BLaER1 treated with 17β-estradiol and CSF1 and Interleukin-3, amounts not matched to agents 10 nM and 100 nM (cell line): Measurements from ENCODE around the gene AZGP1.
A peak's percentile ranks its signal among the peaks of the same experiment; 100 is the strongest.

Experiments
- H3K27ac ChIP-seq, 11 experiments: shearing (Covaris generic); formaldehyde crosslinking; 2 replicates each; pipeline ENCODE4 v1.8.1; 2022
- H3K27me3 ChIP-seq, 11 experiments: shearing (Covaris generic); formaldehyde crosslinking; 2 replicates each; pipeline ENCODE4 v1.8.1; 2022
- H3K36me3 ChIP-seq, 11 experiments: shearing (Covaris generic); formaldehyde crosslinking; 2 replicates each; pipeline ENCODE4 v1.8.1; 2022
- H3K4me1 ChIP-seq, 10 experiments: shearing (Covaris generic); formaldehyde crosslinking; 2 replicates each; pipeline ENCODE4 v1.8.1; 2022
- H3K4me2 ChIP-seq, 11 experiments: shearing (Covaris generic); formaldehyde crosslinking; 2 replicates each; pipeline ENCODE4 v1.8.1; 2022
- H3K4me3 ChIP-seq, 10 experiments: shearing (Covaris generic); formaldehyde crosslinking; 2 replicates each; pipeline ENCODE4 v1.8.1; 2022
- H3K9ac ChIP-seq, 11 experiments: shearing (Covaris generic); formaldehyde crosslinking; 2 replicates each; pipeline ENCODE4 v1.8.1; 2022
- H3K9me3 ChIP-seq, 11 experiments: shearing (Covaris generic); formaldehyde crosslinking; replicated peaks in 1 of 11; 2 replicates each; pipeline ENCODE4 v1.8.1; 2022
- H4K20me1 ChIP-seq, 11 experiments: shearing (Covaris generic); formaldehyde crosslinking; 2 replicates each; pipeline ENCODE4 v1.8.1; 2022
- Cebpa-rat ChIP-seq, 11 experiments: shearing (Covaris generic); IDR thresholded peaks; 2 replicates each; pipeline ENCODE4 v1.8.1; 2022

The AZGP1 gene

GRCh38 chr7:99928188-99928587, 47.6 kb downstream of the AZGP1 start:
- Histone ChIP-seq H3K9ac (no peak overlapping the region), H4K20me1 (no peaks in the 10 kb centered on the region), H3K4me2 (no peak overlapping the region), H3K27ac (no peak overlapping the region), H3K4me3 (no peak overlapping the region), H3K4me1 (peaks cover 10 to 29% (median 17%) of the 10 kb centered on the region in 10 experiments; a peak in 18 of 20 replicates), H3K36me3 (no peaks in the 10 kb centered on the region), H3K9me3 (no peaks in the 10 kb centered on the region), H3K27me3 (peaks cover 0 to 23% (median 16%) of the 10 kb centered on the region in 11 experiments; a peak in 13 of 22 replicates)
- TF ChIP-seq Cebpa-rat (IDR thresholded peaks at IDR 0.05), result no peak

- Histone ChIP-seq H3K4me3 (no peak overlapping the region), H4K20me1 (no peaks in the 10 kb centered on the region), H3K4me2 (no peak overlapping the region), H3K9ac (no peak overlapping the region), H3K27ac (no peak overlapping the region), H3K9me3 (no peaks in the 10 kb centered on the region), H3K27me3 (peaks cover 0 to 23% (median 16%) of the 10 kb centered on the region in 11 experiments; a peak in 13 of 22 replicates), H3K4me1 (peaks cover 10 to 29% (median 17%) of the 10 kb centered on the region in 10 experiments; a peak in 18 of 20 replicates), H3K36me3 (no peaks in the 10 kb centered on the region)
- no peak for TF ChIP-seq Cebpa-rat (IDR thresholded peaks at IDR 0.05)
Measured at GRCh38 chr7:99927536-99927935, 48.3 kb downstream of the AZGP1 start.

GRCh38 chr7:99926321-99926720, 49.5 kb downstream of the AZGP1 start:
- no peak for TF ChIP-seq Cebpa-rat (IDR thresholded peaks at IDR 0.05)

GRCh38 chr7:99923200-99923599, 52.6 kb downstream of the AZGP1 start:
- peaks cover 0 to 11% (median 6%) of the 10 kb centered on the region in 11 experiments; a peak in 11 of 22 replicates for H3K27me3 ChIP-seq
- no peak overlapping the region for H3K4me2 ChIP-seq
- H3K36me3 ChIP-seq, result peaks cover 0 to 13% (median 9%) of the 10 kb centered on the region in 11 experiments; a peak in 11 of 22 replicates
- H3K9ac ChIP-seq, result no peak overlapping the region
- peaks cover 8 to 28% (median 13%) of the 10 kb centered on the region in 10 experiments for H3K4me1 ChIP-seq
- H4K20me1 ChIP-seq, result peaks cover 0 to 9% (median 6%) of the 10 kb centered on the region in 11 experiments; a peak in 12 of 22 replicates
- H3K27ac ChIP-seq, result no peak overlapping the region
- H3K4me3 ChIP-seq, result no peak overlapping the region
- TF ChIP-seq Cebpa-rat (IDR thresholded peaks at IDR 0.05), result no peak
- peaks cover 0 to 20% (median 12%) of the 10 kb centered on the region in 11 experiments; a peak in 10 of 22 replicates for H3K9me3 ChIP-seq

More at GRCh38 chr7:99926321-99926720, 49.5 kb downstream of the AZGP1 start:
- Histone ChIP-seq H3K27me3 (peaks cover 0 to 23% (median 16%) of the 10 kb centered on the region in 11 experiments; a peak in 13 of 22 replicates), H3K27ac (peak overlapping the region in 2 of 11 experiments; percentile 42 to 45; a peak in 4 of 22 replicates), H3K9me3 (peaks cover 0 to 6% (median 4%) of the 10 kb centered on the region in 11 experiments; a peak in 7 of 22 replicates), H3K9ac (no peak overlapping the region), H3K4me3 (no peak overlapping the region), H3K4me1 (peaks cover 10 to 29% (median 17%) of the 10 kb centered on the region in 10 experiments; a peak in 18 of 20 replicates), H4K20me1 (no peaks in the 10 kb centered on the region), H3K36me3 (peaks cover 0 to 7% (median 5%) of the 10 kb centered on the region in 11 experiments; a peak in 11 of 22 replicates), H3K4me2 (peak overlapping the region in 5 of 11 experiments; percentile 8 to 68 (median 36); a peak in 6 of 22 replicates)

- Histone ChIP-seq H3K9me3 (peaks cover 0 to 20% (median 12%) of the 10 kb centered on the region in 11 experiments; a peak in 10 of 22 replicates), H3K4me2 (peak overlapping the region; percentile 86 to 99 (median 93)), H3K4me3 (peak overlapping the region; percentile 79 to 99 (median 92)), H3K27ac (peak overlapping the region; percentile 86 to 98 (median 93); a peak in 21 of 22 replicates), H3K9ac (peak overlapping the region; percentile 89 to 98 (median 94); a peak in 21 of 22 replicates), H4K20me1 (peaks cover 27 to 40% (median 36%) of the 10 kb centered on the region in 11 experiments; a peak in 20 of 22 replicates), H3K27me3 (no peaks in the 10 kb centered on the region), H3K4me1 (peaks cover 23 to 45% (median 39%) of the 10 kb centered on the region in 10 experiments), H3K36me3 (peaks cover 25 to 42% (median 35%) of the 10 kb centered on the region in 11 experiments; a peak in 21 of 22 replicates)
- TF ChIP-seq Cebpa-rat (IDR thresholded peaks at IDR 0.05), result no peak
Measured at GRCh38 chr7:99920149-99920548, 55.7 kb downstream of the AZGP1 start.

GRCh38 chr7:99919814-99920112, 56.1 kb downstream of the AZGP1 start:
- peak overlapping the region; percentile 86 to 99 (median 93) for H3K4me2 ChIP-seq
- peaks cover 0 to 20% (median 12%) of the 10 kb centered on the region in 11 experiments; a peak in 10 of 22 replicates for H3K9me3 ChIP-seq
- peak overlapping the region; percentile 79 to 99 (median 92) for H3K4me3 ChIP-seq
- H3K9ac ChIP-seq, result peak overlapping the region; percentile 89 to 98 (median 94)
- H4K20me1 ChIP-seq, result peaks cover 31 to 44% (median 40%) of the 10 kb centered on the region in 11 experiments; a peak in 20 of 22 replicates
- no peaks in the 10 kb centered on the region for H3K27me3 ChIP-seq
- no peak for TF ChIP-seq Cebpa-rat (IDR thresholded peaks at IDR 0.05)
- peaks cover 23 to 45% (median 39%) of the 10 kb centered on the region in 10 experiments for H3K4me1 ChIP-seq
- peak overlapping the region; percentile 86 to 98 (median 93) for H3K27ac ChIP-seq
- peaks cover 29 to 45% (median 39%) of the 10 kb centered on the region in 11 experiments; a peak in 21 of 22 replicates for H3K36me3 ChIP-seq

GRCh38 chr7:99918959-99919813, 56.6 kb downstream of the AZGP1 start, which contains the start of gene TRIM4:
TSS of gene TRIM4 (minus strand) at chr7:99919530. CDS start at chr7:99919401, 129 bp downstream.
- no peak for TF ChIP-seq Cebpa-rat (IDR thresholded peaks at IDR 0.05)

More at GRCh38 chr7:99918959-99919813, 56.6 kb downstream of the AZGP1 start, which contains the start of gene TRIM4:
- Histone ChIP-seq H3K27ac (peak within 1 kb of the TSS; percentile 86 to 98 (median 93)), H4K20me1 (peaks cover 36 to 49% (median 46%) of the 10 kb centered on the region in 11 experiments), H3K4me1 (peaks cover 27 to 46% (median 43%) of the 10 kb centered on the region in 10 experiments), H3K36me3 (peaks cover 30 to 51% (median 40%) of the 10 kb centered on the region in 11 experiments; a peak in 21 of 22 replicates), H3K9ac (peak within 1 kb of the TSS; percentile 89 to 98 (median 94)), H3K27me3 (no peaks in the 10 kb centered on the region), H3K9me3 (peaks cover 0 to 20% (median 12%) of the 10 kb centered on the region in 11 experiments; a peak in 10 of 22 replicates), H3K4me2 (peak within 1 kb of the TSS; percentile 86 to 99 (median 93)), H3K4me3 (peak within 1 kb of the TSS; percentile 79 to 99 (median 92))
